Hepatocyte (in vitro differentiated cells): ENCODE results near the gene SPIRE1. TPM values are rescaled to one million over a fixed set of nuclear protein-coding genes. Genes with fewer than 3 reads are reported as not detected.
A peak's percentile ranks its signal among the peaks of the same experiment; 100 is the strongest.

ENCODE experiments used
- DNase-seq: peaks from one replicate; pipeline ENCODE4 v3.0.0-alpha.2; 2016; ENCODE audit warnings: low spot score
- H2AFZ ChIP-seq: fragments of 200-600 bp; sonication (generic); 2 replicates; pipeline ENCODE4 v1.6.0; 2016; ENCODE audit warnings: antibody characterized with exemption, mild to moderate bottlenecking
- H3K27ac ChIP-seq: fragments of 200-600 bp; sonication (generic); 2 replicates; pipeline ENCODE4 v1.5.1; 2016; ENCODE audit warnings: mild to moderate bottlenecking
- H3K27me3 ChIP-seq: fragments of 200-600 bp; sonication (generic); 2 replicates; pipeline ENCODE4 v1.6.1; 2016
- H3K36me3 ChIP-seq: fragments of 200-600 bp; sonication (generic); replicated peaks from 2 replicates; pipeline ENCODE4 v1.5.1; 2016; ENCODE audit warnings: low read depth; ENCODE audit not compliant: insufficient read depth
- H3K4me1 ChIP-seq: fragments of 200-600 bp; sonication (generic); 2 replicates; pipeline ENCODE4 v1.5.1; 2016; ENCODE audit warnings: mild to moderate bottlenecking, moderate library complexity; ENCODE audit not compliant: insufficient read depth
- H3K4me2 ChIP-seq: fragments of 200-600 bp; sonication (generic); 2 replicates; pipeline ENCODE4 v1.6.0; 2016
- H3K4me3 ChIP-seq: fragments of 200-600 bp; sonication (generic); 2 replicates; pipeline ENCODE4 v1.5.1; 2016; ENCODE audit warnings: mild to moderate bottlenecking
- H3K79me2 ChIP-seq: fragments of 200-600 bp; sonication (generic); 2 replicates; pipeline ENCODE4 v1.6.0; 2017; ENCODE audit warnings: mild to moderate bottlenecking
- H3K9me2 ChIP-seq: fragments of 200-600 bp; sonication (generic); replicated peaks from 2 replicates; pipeline ENCODE4 v1.6.0; 2017; ENCODE audit warnings: mild to moderate bottlenecking; ENCODE audit not compliant: insufficient read depth
- H3K9me3 ChIP-seq: fragments of 200-600 bp; sonication (generic); 2 replicates; pipeline ENCODE4 v1.5.1; 2016; ENCODE audit warnings: low read depth, mild to moderate bottlenecking
- H4K20me1 ChIP-seq: fragments of 200-600 bp; sonication (generic); 2 replicates; pipeline ENCODE4 v1.6.0; 2016; ENCODE audit warnings: mild to moderate bottlenecking; ENCODE audit not compliant: insufficient read depth, poor library complexity, severe bottlenecking
- CTCF ChIP-seq: fragments of 200-600 bp; sonication (generic); IDR thresholded peaks from 2 replicates; pipeline ENCODE4 v1.5.1; 2016; ENCODE audit warnings: antibody characterized with exemption, mild to moderate bottlenecking; ENCODE audit not compliant: poor library complexity
- EZH2 ChIP-seq: fragments of 200-600 bp; sonication (generic); IDR thresholded peaks from 2 replicates; pipeline ENCODE4 v1.6.1; 2016; ENCODE audit warnings: antibody characterized with exemption, mild to moderate bottlenecking, borderline replicate concordance
- EZH2phosphoT487 ChIP-seq: fragments of 200-600 bp; sonication (generic); IDR thresholded peaks from one replicate; pipeline ENCODE4 v1.6.1; 2018; ENCODE audit warnings: antibody characterized with exemption, mild to moderate bottlenecking, low read depth, moderate library complexity; ENCODE audit not compliant: unreplicated experiment, severe bottlenecking
- WGBS: methylation state at CpG from one replicate; pipeline ENCODE4 v1.1.6; 2016; ENCODE audit warnings: low lambda C conversion rate; ENCODE audit errors: missing lambda C conversion rate; 5-methylcytosine and 5-hydroxymethylcytosine counted together
- polyA plus RNA-seq: library from polyadenylated mRNA; unstranded; fragments of >200 nt; fragmentation: Nextera tagmentation; extraction: Ambion mirVana; gene quantifications from 2 replicates; pipeline ENCODE4 v1.2.1, GENCODE V29; 2016
- total RNA-seq: library from RNA; depleted of rRNA; stranded (reverse); fragments of >200 nt; gene quantifications from 2 replicates; pipeline ENCODE4 v1.2.3, GENCODE V29; 2014

The SPIRE1 gene
- total and polyA plus RNA-seq, 2 experiments from 2014 or later: 13.1 to 18.9 TPM

GRCh38 chr18:12574494-12575185 lies 83.3 kb downstream of the SPIRE1 start:
- Histone ChIP-seq H4K20me1 (no peaks in the 10 kb centered on the region), H3K4me3 (no peak overlapping the region), H3K4me2 (peak overlapping the region; percentile 34), H3K27ac (peak overlapping the region; percentile 70), H3K36me3 (no peaks in the 10 kb centered on the region), H3K9me2 (no peaks in the 10 kb centered on the region), H3K4me1 (no peaks in the 10 kb centered on the region), H3K79me2 (peaks cover 43% of the 10 kb centered on the region), H2AFZ (no peak overlapping the region), H3K27me3 (no peaks in the 10 kb centered on the region), H3K9me3 (no peaks in the 10 kb centered on the region)
- TF ChIP-seq CTCF (no peak), EZH2 (no peak), EZH2phosphoT487 (no peak)
- WGBS: 57% methylated on average over 2 of the region's 2 CpGs
- peak; percentile 42 for DNase-seq

GRCh38 chr18:12571630-12572029 lies 86.3 kb downstream of the SPIRE1 start:
- 61% methylated on average over 2 of the region's 2 CpGs for WGBS
- H3K36me3 ChIP-seq: no peaks in the 10 kb centered on the region
- H3K9me3 ChIP-seq: no peaks in the 10 kb centered on the region
- H2AFZ ChIP-seq: no peak overlapping the region
- no peak overlapping the region for H3K4me2 ChIP-seq
- TF ChIP-seq CTCF (no peak), EZH2 (no peak), EZH2phosphoT487 (no peak)
- peak; percentile 30 for DNase-seq
- no peaks in the 10 kb centered on the region for H3K27me3 ChIP-seq
- no peaks in the 10 kb centered on the region for H3K9me2 ChIP-seq
- peak overlapping the region; percentile 78 for H3K27ac ChIP-seq
- no peak overlapping the region for H3K4me3 ChIP-seq
- no peaks in the 10 kb centered on the region for H4K20me1 ChIP-seq
- peaks cover 31% of the 10 kb centered on the region for H3K79me2 ChIP-seq
- no peaks in the 10 kb centered on the region for H3K4me1 ChIP-seq

GRCh38 chr18:12569791-12570190 lies 88.1 kb downstream of the SPIRE1 start:
- Histone ChIP-seq H3K4me3 (no peak overlapping the region), H3K9me2 (no peaks in the 10 kb centered on the region), H3K79me2 (peaks cover 31% of the 10 kb centered on the region)

More at GRCh38 chr18:12569791-12570190, 88.1 kb downstream of the SPIRE1 start:
- no peaks in the 10 kb centered on the region for H3K27me3 ChIP-seq
- H4K20me1 ChIP-seq: no peaks in the 10 kb centered on the region
- no peaks in the 10 kb centered on the region for H3K9me3 ChIP-seq
- WGBS: 83% methylated on average over 2 of the region's 2 CpGs
- no peak overlapping the region for H3K27ac ChIP-seq
- H3K4me2 ChIP-seq: no peak overlapping the region
- H3K4me1 ChIP-seq: no peaks in the 10 kb centered on the region
- no peak overlapping the region for H2AFZ ChIP-seq
- DNase-seq: no peak
- no peaks in the 10 kb centered on the region for H3K36me3 ChIP-seq
- TF ChIP-seq EZH2: no peak
- TF ChIP-seq EZH2phosphoT487: no peak
- TF ChIP-seq CTCF: no peak
